Right forelimb (tissue), 1 donor: ENCODE results near the gene ATP6V0A1.
"Not testable (repeated sequence)": the region's sequence is repeated elsewhere in the genome, so short reads cannot be mapped to it uniquely, and the experiment has no call there.

ENCODE experiments used
- DNase-seq: peaks from one replicate; pipeline ENCODE4 v3.0.0-alpha.2; 2018

The ATP6V0A1 gene

GRCh38 chr17:42438600-42439567 is 19.8 kb upstream of the ATP6V0A1 start:
- DNase-seq, result no peak

- DNase-seq, result no peak
These were observed 17.1 kb upstream of the ATP6V0A1 start for GRCh38 chr17:42441371-42442195.

- DNase-seq, result no peak
These were observed 16.5 kb upstream of the ATP6V0A1 start for GRCh38 chr17:42442196-42442565.

- DNase-seq, result not testable (repeated sequence)
These were observed 9.5 kb upstream of the ATP6V0A1 start for GRCh38 chr17:42449176-42449575.

- not testable (repeated sequence) for DNase-seq
These were observed 8.8 kb upstream of the ATP6V0A1 start for GRCh38 chr17:42449838-42450237.

- not testable (repeated sequence) for DNase-seq
These were observed 7.4 kb upstream of the ATP6V0A1 start for GRCh38 chr17:42451270-42451669.

GRCh38 chr17:42453439-42453838 is 5.2 kb upstream of the ATP6V0A1 start:
- no peak for DNase-seq

- not testable (repeated sequence) for DNase-seq
These were observed 3.7 kb upstream of the ATP6V0A1 start for GRCh38 chr17:42454987-42455386.

- DNase-seq, result no peak
These were observed 2.2 kb upstream of the ATP6V0A1 start for GRCh38 chr17:42456223-42457106.

- DNase-seq, result no peak
These were observed 1.4 kb upstream of the ATP6V0A1 start for GRCh38 chr17:42457107-42457792.

GRCh38 chr17:42459256-42459800 is 650 bp downstream of the ATP6V0A1 start:
- no peak for DNase-seq

- no peak for DNase-seq
These were observed 1.2 kb downstream of the ATP6V0A1 start for GRCh38 chr17:42459801-42460281.

GRCh38 chr17:42460371-42460770 is 1.7 kb downstream of the ATP6V0A1 start:
- DNase-seq, result no peak

GRCh38 chr17:42463976-42464400 is 5.3 kb downstream of the ATP6V0A1 start:
- DNase-seq, result no peak

- no peak for DNase-seq
These were observed 9.2 kb downstream of the ATP6V0A1 start for GRCh38 chr17:42467889-42468288.

GRCh38 chr17:42472709-42473521 is 14.2 kb downstream of the ATP6V0A1 start:
- DNase-seq, result no peak

- peak; percentile 50 for DNase-seq
These were observed 15.6 kb downstream of the ATP6V0A1 start for GRCh38 chr17:42474276-42474675.

- no peak for DNase-seq
These were observed 16.4 kb downstream of the ATP6V0A1 start for GRCh38 chr17:42475121-42475520.

- DNase-seq, result no peak
These were observed 17.2 kb downstream of the ATP6V0A1 start for GRCh38 chr17:42475835-42476234.

GRCh38 chr17:42476411-42476810 is 17.7 kb downstream of the ATP6V0A1 start:
- no peak for DNase-seq

- no peak for DNase-seq
These were observed 18.5 kb downstream of the ATP6V0A1 start for GRCh38 chr17:42477173-42477572.
